GM23338 (cell line): ENCODE results near the gene DHRSX. TPM values are rescaled to one million over a fixed set of nuclear protein-coding genes. Genes with fewer than 3 reads are reported as not detected.

ENCODE experiments used
- ATAC-seq: fragments of 200-7000 bp; cut with Tn5 transposase; 3 replicates; pipeline ENCODE4 v1.9.1; 2020
- DNase-seq: peaks from one replicate; pipeline ENCODE4 v3.0.0-alpha.2; 2015; ENCODE audit warnings: low spot score
- H2AFZ ChIP-seq: fragments of 200-600 bp; sonication (generic); 2 replicates; pipeline ENCODE4 v1.8.0; 2016; ENCODE audit warnings: antibody characterized with exemption, mild to moderate bottlenecking, moderate library complexity
- H3F3A ChIP-seq: fragments of 200-600 bp; sonication (generic); replicated peaks from 2 replicates; pipeline ENCODE4 v1.8.0; 2017; ENCODE audit warnings: antibody characterized with exemption, mixed run types, low read depth
- H3K27ac ChIP-seq: fragments of 200-600 bp; sonication (generic); 2 replicates; pipeline ENCODE4 v1.6.1; 2016; ENCODE audit warnings: low read depth
- H3K27me3 ChIP-seq: fragments of 200-600 bp; sonication (generic); 2 replicates; pipeline ENCODE4 v1.8.0; 2016; ENCODE audit warnings: mild to moderate bottlenecking, mixed run types, moderate library complexity; ENCODE audit not compliant: insufficient read depth
- H3K36me3 ChIP-seq: fragments of 200-600 bp; sonication (generic); 2 replicates; pipeline ENCODE4 v1.8.0; 2016; ENCODE audit warnings: mild to moderate bottlenecking; ENCODE audit not compliant: insufficient read depth
- H3K4me1 ChIP-seq: fragments of 200-600 bp; sonication (generic); 2 replicates; pipeline ENCODE4 v1.8.0; 2016; ENCODE audit warnings: mild to moderate bottlenecking, moderate library complexity; ENCODE audit not compliant: insufficient read depth
- H3K4me2 ChIP-seq: fragments of 200-600 bp; sonication (generic); 2 replicates; pipeline ENCODE4 v1.7.1; 2017; ENCODE audit warnings: mixed run types
- H3K4me3 ChIP-seq: fragments of 200-600 bp; sonication (generic); 2 replicates; pipeline ENCODE4 v1.6.1; 2016; ENCODE audit warnings: mixed run types
- H3K79me2 ChIP-seq: fragments of 200-600 bp; sonication (generic); replicated peaks from 2 replicates; pipeline ENCODE4 v1.8.0; 2017; ENCODE audit warnings: mild to moderate bottlenecking; ENCODE audit not compliant: insufficient read depth
- H3K9me2 ChIP-seq: fragments of 200-600 bp; sonication (generic); 2 replicates; pipeline ENCODE4 v1.8.0; 2017; ENCODE audit not compliant: insufficient read depth
- H4K20me1 ChIP-seq: fragments of 200-600 bp; sonication (generic); replicated peaks from 2 replicates; pipeline ENCODE4 v1.8.0; 2017; ENCODE audit warnings: mild to moderate bottlenecking; ENCODE audit not compliant: insufficient read depth
- H3K27ac Mint-ChIP-seq: 2 replicates; pipeline ENCODE4 v1.8.0; 2020; ENCODE audit warnings: inconsistent platforms, mild to moderate bottlenecking, moderate library complexity, mixed read lengths
- H3K27me3 Mint-ChIP-seq: 3 replicates; pipeline ENCODE4 v1.8.0; 2022; ENCODE audit warnings: low read depth, mild to moderate bottlenecking, moderate library complexity, mixed read lengths, inconsistent platforms; ENCODE audit not compliant: insufficient read depth, poor library complexity
- H3K36me3 Mint-ChIP-seq: 3 replicates; pipeline ENCODE4 v1.8.0; 2021; ENCODE audit warnings: low read depth, mild to moderate bottlenecking, inconsistent platforms, moderate library complexity, mixed read lengths
- H3K4me1 Mint-ChIP-seq: 3 replicates; pipeline ENCODE4 v1.8.0; 2020; ENCODE audit warnings: mild to moderate bottlenecking, inconsistent platforms, mixed read lengths
- H3K4me3 Mint-ChIP-seq: 3 replicates; pipeline ENCODE4 v1.8.0; 2021; ENCODE audit warnings: moderate library complexity, mild to moderate bottlenecking, inconsistent platforms, mixed read lengths
- H3K9me3 Mint-ChIP-seq: 3 replicates; pipeline ENCODE4 v1.8.0; 2020; ENCODE audit warnings: moderate library complexity, mild to moderate bottlenecking, inconsistent platforms, mixed read lengths
- CREB1 ChIP-seq: fragments of 250-450 bp; sonication (Bioruptor Pico); IDR thresholded peaks from 2 replicates; pipeline ENCODE4 v1.5.0; 2020; ENCODE audit warnings: low read depth, mild to moderate bottlenecking, moderate library complexity
- CTCF ChIP-seq, 2 experiments: fragments of 200-600 bp in 1 of 2; sonication (generic) in 1 of 2; conservative IDR thresholded peaks; 2 replicates each; pipeline versions ENCODE4 v1.5.1 to v1.6.1; 2016 to 2017; ENCODE audit warnings: antibody characterized with exemption in 2 of 2, low read depth in 2 of 2, mild to moderate bottlenecking in 2 of 2, moderate library complexity in 1 of 2
- EZH2 ChIP-seq: fragments of 200-600 bp; sonication (generic); IDR thresholded peaks from one replicate; pipeline ENCODE4 v1.8.0; 2017; ENCODE audit warnings: antibody characterized with exemption, mild to moderate bottlenecking, low read depth; ENCODE audit not compliant: unreplicated experiment
- EZH2phosphoT487 ChIP-seq: fragments of 200-600 bp; sonication (generic); IDR thresholded peaks from one replicate; pipeline ENCODE4 v1.8.1; 2018; ENCODE audit warnings: antibody characterized with exemption; ENCODE audit not compliant: unreplicated experiment
- JUNB ChIP-seq: IDR thresholded peaks from one replicate; pipeline ENCODE4 v1.6.1; 2016; ENCODE audit warnings: antibody characterized with exemption; ENCODE audit not compliant: unreplicated experiment
- NANOG ChIP-seq: IDR thresholded peaks from 2 replicates; pipeline ENCODE4 v1.6.1; 2016; ENCODE audit warnings: antibody characterized with exemption, borderline replicate concordance
- POLR2AphosphoS5 ChIP-seq: IDR thresholded peaks from 2 replicates; pipeline ENCODE4 v1.6.1; 2016; ENCODE audit warnings: antibody characterized with exemption, low read depth
- REST ChIP-seq: IDR thresholded peaks from one replicate; pipeline ENCODE4 v1.6.1; 2018; ENCODE audit warnings: antibody characterized with exemption; ENCODE audit not compliant: unreplicated experiment
- STAT1 ChIP-seq: IDR thresholded peaks from one replicate; pipeline ENCODE4 v1.6.1; 2016; ENCODE audit warnings: antibody characterized with exemption; ENCODE audit not compliant: unreplicated experiment
- ZNF114 ChIP-seq: fragments of 250-450 bp; sonication (Bioruptor Pico); IDR thresholded peaks from 2 replicates; pipeline ENCODE4 v1.5.0; 2020; ENCODE audit warnings: mild to moderate bottlenecking, moderate library complexity
- ZNF331 ChIP-seq: fragments of 250-450 bp; sonication (Bioruptor Pico); IDR thresholded peaks from 2 replicates; pipeline ENCODE4 v1.5.0; 2020; ENCODE audit warnings: low read depth, mild to moderate bottlenecking, moderate library complexity
- polyA plus RNA-seq: library from polyadenylated mRNA; unstranded; fragments of >200 nt; fragmentation: Nextera tagmentation; extraction: Ambion mirVana; gene quantifications from 2 replicates; pipeline ENCODE4 v1.2.1, GENCODE V29; 2016
- total RNA-seq: library from RNA; depleted of rRNA; stranded (reverse); fragments of >200 nt; shearing (Covaris generic); gene quantifications from 2 replicates; pipeline ENCODE4 v1.2.3, GENCODE V29; 2014
- TF ChIP-seq, protein P1 (sequence below): fragments of 250-450 bp; sonication (Bioruptor Pico); IDR thresholded peaks from 2 replicates; pipeline ENCODE4 v1.5.0; 2020; ENCODE audit warnings: mild to moderate bottlenecking, moderate library complexity
- TF ChIP-seq, protein P2 (sequence below): IDR thresholded peaks from 2 replicates; pipeline ENCODE4 v1.6.1; 2016; ENCODE audit warnings: antibody characterized with exemption

DHRSX gene
- total and polyA plus RNA-seq, 2 experiments from 2014 or later: 33.9 to 43.0 TPM

DNA sequence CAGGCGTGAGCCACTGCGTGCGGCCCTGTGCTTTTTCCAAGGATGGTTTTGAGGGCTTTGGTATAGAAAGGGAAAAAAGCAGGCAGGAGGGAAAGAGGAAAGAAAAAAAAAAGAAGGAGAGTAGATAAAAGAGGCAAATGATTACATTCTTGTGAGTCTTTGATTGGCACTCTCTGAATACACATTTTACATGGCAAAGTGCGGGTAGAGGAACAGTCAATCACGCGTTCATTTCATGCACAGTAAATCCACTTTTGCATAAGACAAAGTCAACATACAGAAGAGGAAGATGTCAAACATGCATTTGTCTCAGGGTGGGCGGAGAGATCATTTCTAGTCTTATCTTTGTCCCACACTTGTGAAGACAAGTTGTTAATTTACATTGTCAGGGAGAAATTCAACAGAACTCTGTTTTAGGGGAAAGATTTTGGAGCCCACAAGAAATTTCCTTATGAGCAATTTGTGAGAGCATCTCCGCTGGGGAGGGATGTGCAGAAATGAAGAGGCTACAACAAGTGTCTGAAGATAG, 183.2 kb downstream of the DHRSX start:
- H3K9me3 Mint-ChIP-seq: peaks cover 37% of the 10 kb centered on the region

More for the DNA sequence above, 183.2 kb downstream of the DHRSX start:
- no peaks in the 10 kb centered on the region for H3K27me3 ChIP-seq
- Mint-ChIP-seq H3K4me3 (no peak overlapping the region), H3K4me1 (no peaks in the 10 kb centered on the region), H3K27me3 (peaks cover 12% of the 10 kb centered on the region), H3K27ac (no peak overlapping the region), H3K36me3 (peaks cover 31% of the 10 kb centered on the region)
- no peak overlapping the region for H2AFZ ChIP-seq
- H3K27ac ChIP-seq: no peak overlapping the region
- no peaks in the 10 kb centered on the region for H4K20me1 ChIP-seq
- H3K4me3 ChIP-seq: no peak overlapping the region
- DNase-seq: no peak
- H3K4me1 ChIP-seq: no peaks in the 10 kb centered on the region
- no peak overlapping the region for H3K4me2 ChIP-seq
- H3K79me2 ChIP-seq: no peaks in the 10 kb centered on the region; the same call in 1 of the 2 replicates
- no peaks in the 10 kb centered on the region for H3F3A ChIP-seq
- no peaks in the 10 kb centered on the region for H3K36me3 ChIP-seq
- TF ChIP-seq, protein P1, sequence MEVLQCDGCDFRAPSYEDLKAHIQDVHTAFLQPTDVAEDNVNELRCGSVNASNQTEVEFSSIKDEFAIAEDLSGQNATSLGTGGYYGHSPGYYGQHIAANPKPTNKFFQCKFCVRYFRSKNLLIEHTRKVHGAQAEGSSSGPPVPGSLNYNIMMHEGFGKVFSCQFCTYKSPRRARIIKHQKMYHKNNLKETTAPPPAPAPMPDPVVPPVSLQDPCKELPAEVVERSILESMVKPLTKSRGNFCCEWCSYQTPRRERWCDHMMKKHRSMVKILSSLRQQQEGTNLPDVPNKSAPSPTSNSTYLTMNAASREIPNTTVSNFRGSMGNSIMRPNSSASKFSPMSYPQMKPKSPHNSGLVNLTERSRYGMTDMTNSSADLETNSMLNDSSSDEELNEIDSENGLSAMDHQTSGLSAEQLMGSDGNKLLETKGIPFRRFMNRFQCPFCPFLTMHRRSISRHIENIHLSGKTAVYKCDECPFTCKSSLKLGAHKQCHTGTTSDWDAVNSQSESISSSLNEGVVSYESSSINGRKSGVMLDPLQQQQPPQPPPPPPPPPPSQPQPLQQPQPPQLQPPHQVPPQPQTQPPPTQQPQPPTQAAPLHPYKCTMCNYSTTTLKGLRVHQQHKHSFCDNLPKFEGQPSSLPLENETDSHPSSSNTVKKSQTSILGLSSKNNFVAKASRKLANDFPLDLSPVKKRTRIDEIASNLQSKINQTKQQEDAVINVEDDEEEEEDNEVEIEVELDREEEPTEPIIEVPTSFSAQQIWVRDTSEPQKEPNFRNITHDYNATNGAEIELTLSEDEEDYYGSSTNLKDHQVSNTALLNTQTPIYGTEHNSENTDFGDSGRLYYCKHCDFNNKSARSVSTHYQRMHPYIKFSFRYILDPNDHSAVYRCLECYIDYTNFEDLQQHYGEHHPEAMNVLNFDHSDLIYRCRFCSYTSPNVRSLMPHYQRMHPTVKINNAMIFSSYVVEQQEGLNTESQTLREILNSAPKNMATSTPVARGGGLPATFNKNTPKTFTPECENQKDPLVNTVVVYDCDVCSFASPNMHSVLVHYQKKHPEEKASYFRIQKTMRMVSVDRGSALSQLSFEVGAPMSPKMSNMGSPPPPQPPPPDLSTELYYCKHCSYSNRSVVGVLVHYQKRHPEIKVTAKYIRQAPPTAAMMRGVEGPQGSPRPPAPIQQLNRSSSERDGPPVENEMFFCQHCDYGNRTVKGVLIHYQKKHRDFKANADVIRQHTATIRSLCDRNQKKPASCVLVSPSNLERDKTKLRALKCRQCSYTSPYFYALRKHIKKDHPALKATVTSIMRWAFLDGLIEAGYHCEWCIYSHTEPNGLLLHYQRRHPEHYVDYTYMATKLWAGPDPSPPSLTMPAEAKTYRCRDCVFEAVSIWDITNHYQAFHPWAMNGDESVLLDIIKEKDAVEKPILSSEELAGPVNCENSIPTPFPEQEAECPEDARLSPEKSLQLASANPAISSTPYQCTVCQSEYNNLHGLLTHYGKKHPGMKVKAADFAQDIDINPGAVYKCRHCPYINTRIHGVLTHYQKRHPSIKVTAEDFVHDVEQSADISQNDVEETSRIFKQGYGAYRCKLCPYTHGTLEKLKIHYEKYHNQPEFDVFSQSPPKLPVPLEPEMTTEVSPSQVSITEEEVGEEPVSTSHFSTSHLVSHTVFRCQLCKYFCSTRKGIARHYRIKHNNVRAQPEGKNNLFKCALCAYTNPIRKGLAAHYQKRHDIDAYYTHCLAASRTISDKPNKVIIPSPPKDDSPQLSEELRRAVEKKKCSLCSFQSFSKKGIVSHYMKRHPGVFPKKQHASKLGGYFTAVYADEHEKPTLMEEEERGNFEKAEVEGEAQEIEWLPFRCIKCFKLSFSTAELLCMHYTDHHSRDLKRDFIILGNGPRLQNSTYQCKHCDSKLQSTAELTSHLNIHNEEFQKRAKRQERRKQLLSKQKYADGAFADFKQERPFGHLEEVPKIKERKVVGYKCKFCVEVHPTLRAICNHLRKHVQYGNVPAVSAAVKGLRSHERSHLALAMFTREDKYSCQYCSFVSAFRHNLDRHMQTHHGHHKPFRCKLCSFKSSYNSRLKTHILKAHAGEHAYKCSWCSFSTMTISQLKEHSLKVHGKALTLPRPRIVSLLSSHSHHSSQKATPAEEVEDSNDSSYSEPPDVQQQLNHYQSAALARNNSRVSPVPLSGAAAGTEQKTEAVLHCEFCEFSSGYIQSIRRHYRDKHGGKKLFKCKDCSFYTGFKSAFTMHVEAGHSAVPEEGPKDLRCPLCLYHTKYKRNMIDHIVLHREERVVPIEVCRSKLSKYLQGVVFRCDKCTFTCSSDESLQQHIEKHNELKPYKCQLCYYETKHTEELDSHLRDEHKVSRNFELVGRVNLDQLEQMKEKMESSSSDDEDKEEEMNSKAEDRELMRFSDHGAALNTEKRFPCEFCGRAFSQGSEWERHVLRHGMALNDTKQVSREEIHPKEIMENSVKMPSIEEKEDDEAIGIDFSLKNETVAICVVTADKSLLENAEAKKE (CRISPR knock-in tag): no peak
- no peak for TF ChIP-seq EZH2phosphoT487
- TF ChIP-seq, protein P2, sequence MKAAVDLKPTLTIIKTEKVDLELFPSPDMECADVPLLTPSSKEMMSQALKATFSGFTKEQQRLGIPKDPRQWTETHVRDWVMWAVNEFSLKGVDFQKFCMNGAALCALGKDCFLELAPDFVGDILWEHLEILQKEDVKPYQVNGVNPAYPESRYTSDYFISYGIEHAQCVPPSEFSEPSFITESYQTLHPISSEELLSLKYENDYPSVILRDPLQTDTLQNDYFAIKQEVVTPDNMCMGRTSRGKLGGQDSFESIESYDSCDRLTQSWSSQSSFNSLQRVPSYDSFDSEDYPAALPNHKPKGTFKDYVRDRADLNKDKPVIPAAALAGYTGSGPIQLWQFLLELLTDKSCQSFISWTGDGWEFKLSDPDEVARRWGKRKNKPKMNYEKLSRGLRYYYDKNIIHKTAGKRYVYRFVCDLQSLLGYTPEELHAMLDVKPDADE: no peak
- TF ChIP-seq NANOG: no peak
- TF ChIP-seq CREB1: no peak
- no peak for TF ChIP-seq POLR2AphosphoS5
- TF ChIP-seq STAT1: no peak
- TF ChIP-seq ZNF114: no peak
- no peak for TF ChIP-seq CTCF (conservative IDR thresholded peaks at IDR 0.05; ENCODE audit: low read depth in 2 of 2)
- TF ChIP-seq ZNF331 (CRISPR knock-in tag): no peak
- no peak for TF ChIP-seq JUNB
- TF ChIP-seq EZH2: no peak
- no peak for TF ChIP-seq REST
- ATAC-seq: no peak
- no peaks in the 10 kb centered on the region for H3K9me2 ChIP-seq
